NCI-H1694 (cell line): ENCODE results near the gene KL.

Experiments used
- DNase-seq: peaks from one replicate; lab custom pipeline; 2025; lab: John Stamatoyannopoulos, UW

The KL gene

GRCh38 chr13:33111414-33112110 lies 95.3 kb downstream of the KL start:
- DNase-seq = no peak

GRCh38 chr13:33112766-33113165 lies 96.5 kb downstream of the KL start:
- DNase-seq = no peak

GRCh38 chr13:33114146-33114545 lies 97.9 kb downstream of the KL start:
- DNase-seq = no peak

GRCh38 chr13:33115274-33115673 lies 99.1 kb downstream of the KL start:
- DNase-seq = no peak
